Measurements from ENCODE around the gene B3GALT2.
A peak's percentile ranks its signal among the peaks of the same experiment; 100 is the strongest.
"Not testable (repeated sequence)": the region's sequence is repeated elsewhere in the genome, so short reads cannot be mapped to it uniquely, and the experiment has no call there.

B3GALT2 gene, protein sequence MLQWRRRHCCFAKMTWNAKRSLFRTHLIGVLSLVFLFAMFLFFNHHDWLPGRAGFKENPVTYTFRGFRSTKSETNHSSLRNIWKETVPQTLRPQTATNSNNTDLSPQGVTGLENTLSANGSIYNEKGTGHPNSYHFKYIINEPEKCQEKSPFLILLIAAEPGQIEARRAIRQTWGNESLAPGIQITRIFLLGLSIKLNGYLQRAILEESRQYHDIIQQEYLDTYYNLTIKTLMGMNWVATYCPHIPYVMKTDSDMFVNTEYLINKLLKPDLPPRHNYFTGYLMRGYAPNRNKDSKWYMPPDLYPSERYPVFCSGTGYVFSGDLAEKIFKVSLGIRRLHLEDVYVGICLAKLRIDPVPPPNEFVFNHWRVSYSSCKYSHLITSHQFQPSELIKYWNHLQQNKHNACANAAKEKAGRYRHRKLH

DNA sequence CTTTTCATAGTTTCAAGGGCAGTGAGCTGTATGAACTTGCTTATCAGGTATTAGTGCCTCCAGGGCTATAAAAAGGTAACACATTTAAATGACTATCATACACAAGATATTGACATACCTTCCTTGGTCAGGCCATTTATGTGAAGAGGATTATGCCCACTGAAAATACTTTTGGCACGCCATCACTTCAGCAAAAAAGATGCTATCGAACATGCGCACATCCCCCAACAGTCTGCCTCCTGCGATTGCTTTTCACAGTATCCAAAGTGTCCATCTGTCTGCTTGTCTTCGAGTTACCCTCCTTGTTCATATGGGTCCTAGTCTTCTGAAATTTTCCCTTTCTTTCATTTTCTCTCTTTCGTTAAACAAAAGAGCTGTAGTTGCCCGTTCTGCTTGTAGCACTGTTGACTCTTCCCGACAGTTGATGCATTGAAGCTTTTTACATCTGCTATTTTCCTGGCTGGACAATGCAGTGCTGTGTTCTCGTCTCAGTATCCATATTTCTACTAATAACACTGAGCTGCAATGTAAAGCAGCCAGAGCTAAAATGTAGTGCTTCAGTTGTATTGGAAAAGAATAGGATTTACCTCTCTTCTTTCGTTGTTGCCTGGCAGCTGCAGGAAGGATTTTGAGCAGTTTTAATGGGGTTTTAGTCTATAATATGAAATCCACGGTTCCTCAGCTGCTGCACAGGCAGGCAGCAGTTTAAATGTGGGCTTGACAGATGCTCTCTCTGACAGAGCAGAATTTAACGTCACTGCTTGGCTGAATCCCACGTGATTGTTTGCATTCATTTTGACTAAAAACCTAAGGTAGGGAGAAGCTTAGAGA, at the start of gene B3GALT2:
TSS of gene B3GALT2 (minus strand) at position 713 of the 831 bp plus-strand sequence. CDS start 5,051 bp downstream, outside the sequence.
- DNase-seq: peak; percentile 67

DNA sequence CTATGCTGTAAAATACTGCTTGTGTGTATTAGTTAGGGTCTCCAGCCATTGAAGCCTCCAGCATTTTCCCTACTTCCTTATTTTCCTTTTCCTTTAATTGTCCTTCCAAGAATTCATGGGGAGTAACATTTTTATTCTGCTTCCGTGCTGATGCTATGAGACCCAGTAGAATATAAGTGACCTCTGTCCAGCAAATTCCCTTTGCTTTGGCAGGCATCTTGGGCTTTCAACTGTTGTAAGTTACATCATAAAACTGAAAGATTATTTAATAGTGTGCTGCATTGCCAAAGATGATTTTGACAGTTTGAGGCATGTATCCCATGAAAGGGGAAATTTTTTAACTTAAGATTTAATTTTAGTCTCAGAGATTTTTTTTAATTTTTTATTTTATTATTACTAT, 48.1 kb upstream of the B3GALT2 start:
- DNase-seq: no peak

DNA sequence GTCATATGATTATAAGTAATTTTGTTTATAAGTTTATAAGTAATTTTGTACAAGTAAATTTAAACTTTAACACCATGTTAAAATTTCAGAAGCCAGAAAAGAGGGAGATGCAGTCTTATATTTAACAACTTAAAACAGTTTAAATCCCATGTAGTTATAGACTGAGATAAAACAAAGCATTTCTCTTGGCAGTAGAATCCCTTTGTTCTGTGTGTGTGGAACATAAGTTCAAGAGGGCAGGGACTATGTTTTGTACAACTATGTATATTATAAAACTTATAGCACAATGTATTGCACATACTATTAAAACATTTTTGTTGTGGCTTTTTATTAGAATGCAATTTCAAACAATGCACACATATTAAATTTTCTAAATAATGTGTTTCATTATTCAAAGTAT, 44.7 kb upstream of the B3GALT2 start:
- not testable (repeated sequence) for DNase-seq

- peak; percentile 31 for DNase-seq
Measured at GRCh38 chr1:193229136-193229535, 42.7 kb upstream of the B3GALT2 start.

- no peak for DNase-seq
Measured at GRCh38 chr1:193222056-193222615, 35.7 kb upstream of the B3GALT2 start.

- DNase-seq: no peak
Measured at GRCh38 chr1:193221651-193222050, 35.2 kb upstream of the B3GALT2 start.

DNA sequence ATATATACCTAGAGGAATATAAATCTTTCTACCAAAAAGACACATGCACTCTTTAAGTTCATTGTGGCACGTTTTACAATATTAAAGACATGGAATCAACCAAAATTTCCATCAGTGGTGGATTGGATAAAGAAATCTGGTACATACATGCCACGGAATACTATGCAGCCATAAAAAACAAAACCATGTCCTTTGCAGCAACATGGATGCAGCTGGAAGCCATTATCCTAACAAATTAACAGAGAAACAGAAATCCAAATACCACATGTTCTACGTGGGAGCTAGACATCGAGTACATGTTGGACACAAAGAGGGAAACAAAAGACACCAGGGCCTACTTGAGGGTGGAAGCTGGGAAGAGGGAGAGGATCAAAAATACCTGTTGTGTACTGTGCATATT, 33.0 kb upstream of the B3GALT2 start:
- no peak for DNase-seq

DNA sequence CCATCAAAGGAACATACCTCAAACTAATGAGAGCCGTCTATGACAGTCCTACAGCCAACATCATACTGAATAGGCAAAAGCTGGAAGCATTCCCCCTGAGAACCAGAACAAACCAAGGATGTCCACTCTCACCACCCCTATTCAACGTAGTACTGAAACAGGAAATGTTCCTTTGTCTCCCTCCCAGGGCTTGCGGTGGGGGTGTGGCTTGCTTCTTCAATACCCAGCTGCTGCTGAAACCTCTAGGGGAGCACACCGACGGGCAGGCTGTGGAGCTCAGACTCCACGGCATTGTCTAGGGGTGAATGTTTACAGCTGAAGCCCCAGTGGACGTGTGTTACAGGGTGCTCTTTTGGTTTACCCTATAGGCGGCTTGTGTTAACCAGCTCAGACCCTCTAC, 30.5 kb upstream of the B3GALT2 start:
- DNase-seq: peak; percentile 86

- DNase-seq: no peak
Measured at GRCh38 chr1:193213998-193214397, 27.6 kb upstream of the B3GALT2 start.

DNA sequence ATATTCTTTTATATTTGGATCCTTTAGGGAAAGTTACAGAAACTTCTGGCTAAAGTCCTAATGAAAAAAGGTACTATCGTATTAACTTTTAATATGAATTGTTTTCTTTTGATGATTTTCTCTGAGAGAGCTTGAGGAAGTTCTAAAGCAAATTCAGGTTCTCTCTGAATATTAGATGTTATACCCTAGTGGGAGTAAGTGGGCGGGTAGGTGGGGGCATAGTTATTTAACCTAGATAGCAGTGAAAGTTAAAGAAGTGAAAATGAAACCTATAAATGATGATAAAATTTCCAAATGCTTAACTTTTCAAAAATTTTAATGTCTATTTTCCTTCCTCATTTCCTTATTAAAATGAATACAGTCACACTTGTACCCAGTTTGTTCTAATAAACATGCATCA, 26.2 kb upstream of the B3GALT2 start:
- DNase-seq: no peak

DNA sequence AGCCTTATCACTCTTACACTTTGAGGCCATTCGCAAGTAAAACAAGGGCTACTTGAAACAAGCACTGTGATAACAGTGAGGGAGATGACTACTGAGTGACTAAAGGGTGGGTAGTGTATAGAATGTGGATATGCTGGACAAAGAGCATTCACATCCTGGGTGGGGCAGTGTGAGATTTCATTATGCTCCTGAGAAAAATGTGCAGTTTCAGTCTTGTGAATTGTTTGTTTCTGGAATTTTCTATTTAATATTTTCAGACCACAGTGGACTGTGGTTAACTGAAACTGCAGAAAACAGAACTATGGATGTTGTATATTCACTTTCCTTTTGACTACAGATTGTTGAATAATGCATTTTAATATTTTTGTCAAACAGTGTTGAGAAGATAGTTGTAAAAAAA, 25.1 kb upstream of the B3GALT2 start:
- no peak for DNase-seq

GRCh38 chr1:193210996-193211395, 24.6 kb upstream of the B3GALT2 start:
- DNase-seq: no peak

DNA sequence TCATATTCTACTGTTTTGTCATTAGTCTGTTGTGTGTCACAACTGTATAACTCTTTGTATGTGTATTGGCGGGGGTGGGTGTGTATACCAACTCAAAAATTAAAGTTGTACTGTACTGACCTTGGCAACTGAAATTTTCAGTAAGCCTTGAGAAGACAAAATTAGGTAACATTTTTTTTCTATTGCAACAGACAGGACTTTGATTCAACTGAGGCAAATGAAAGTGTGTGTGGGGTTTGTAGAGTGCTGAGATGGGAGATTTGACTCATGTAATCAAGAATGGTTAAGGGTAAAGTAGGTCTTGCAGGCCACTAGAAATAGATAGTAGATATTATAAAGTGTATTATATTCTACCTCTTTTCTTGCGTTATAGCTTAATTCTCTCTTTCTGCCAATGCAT, 14.6 kb upstream of the B3GALT2 start:
- no peak for DNase-seq

DNA sequence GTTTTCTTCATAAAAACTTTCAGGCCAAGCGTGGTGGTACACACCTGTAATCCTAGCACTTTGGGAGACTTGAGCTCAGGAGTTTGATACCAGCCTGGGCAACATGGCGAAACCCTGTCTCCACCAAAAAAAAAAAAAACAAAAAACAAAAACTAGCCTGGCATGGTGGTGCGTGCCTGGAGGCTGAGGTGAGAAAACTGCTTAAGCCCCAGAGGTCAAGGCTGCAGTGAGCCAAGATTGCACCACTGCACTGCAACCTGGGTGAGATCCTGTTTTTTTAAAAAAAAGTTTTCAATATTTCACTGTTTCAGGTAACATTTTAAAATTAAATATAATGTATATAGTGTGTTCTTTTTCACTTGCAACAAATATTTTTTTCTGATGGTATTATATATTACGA, 13.5 kb upstream of the B3GALT2 start:
- no peak for DNase-seq

GRCh38 chr1:193192586-193192985, 6.2 kb upstream of the B3GALT2 start:
- no peak for DNase-seq

DNA sequence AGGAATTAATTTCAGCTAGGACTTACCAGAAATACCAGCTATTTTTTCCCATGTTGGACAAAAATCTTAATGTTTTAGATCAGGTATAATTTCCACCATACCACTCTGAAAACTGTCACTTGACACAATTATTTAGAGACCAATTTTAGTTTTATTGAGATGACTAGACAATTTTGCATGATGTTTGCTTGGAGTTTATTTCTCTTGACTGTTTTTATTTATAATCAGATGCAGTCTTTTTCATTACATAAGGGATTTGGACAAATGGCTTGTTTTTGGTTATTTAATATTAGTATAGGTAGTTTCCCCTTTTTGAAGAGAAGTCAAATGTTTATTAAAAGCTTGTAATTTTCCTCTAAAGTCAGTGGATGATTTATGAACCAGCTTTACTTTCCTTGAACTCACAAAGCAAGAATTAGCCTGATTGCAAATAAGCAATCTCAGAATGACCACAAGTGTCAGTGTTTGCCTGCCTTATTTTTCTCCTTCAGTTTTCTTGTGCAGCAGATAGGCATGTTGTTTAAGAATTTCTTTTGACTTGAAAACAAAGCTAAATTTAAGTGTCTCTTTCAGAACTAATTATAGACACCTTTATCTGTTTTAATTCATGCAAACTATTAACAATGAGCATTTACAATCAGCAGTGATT, 3.8 kb upstream of the B3GALT2 start:
- no peak for DNase-seq

GRCh38 chr1:193189442-193190095, 3.2 kb upstream of the B3GALT2 start:
- no peak for DNase-seq

GRCh38 chr1:193188915-193189314, 2.5 kb upstream of the B3GALT2 start:
- not testable (repeated sequence) for DNase-seq

GRCh38 chr1:193187114-193187513, 701 bp upstream of the B3GALT2 start:
- DNase-seq: no peak

- no peak for DNase-seq
Measured at GRCh38 chr1:193185211-193185610, 1.2 kb downstream of the B3GALT2 start.

- no peak for DNase-seq
Measured at GRCh38 chr1:193184776-193185175, 1.6 kb downstream of the B3GALT2 start.

GRCh38 chr1:193183019-193183627, 3.3 kb downstream of the B3GALT2 start:
- DNase-seq: peak; percentile 69
